K562 (cell line): ENCODE data around the gene GPRIN1.

ENCODE experiments used
- CTCF ChIP-seq, 3 experiments: IDR thresholded peaks in 2 of 3; conservative IDR thresholded peaks in 1 of 3; 2 replicates each; pipeline ENCODE4 v1.5.1; 2011 to 2012; ENCODE audit warnings: low read length in 3 of 3, mild to moderate bottlenecking in 3 of 3, control low read depth in 2 of 3, improper control_type of control experiment in 1 of 3, inconsistent platforms in 1 of 3, low read depth in 1 of 3, mixed read lengths in 1 of 3, moderate library complexity in 1 of 3; ENCODE audit not compliant: insufficient read depth in 2 of 3
- GATAD2A ChIP-seq: fragments of 450-650 bp; IDR thresholded peaks from 2 replicates; pipeline ENCODE4 v1.6.1; 2017
- NR3C1 ChIP-seq: sonication (generic); formaldehyde crosslinking; IDR thresholded peaks from 2 replicates; pipeline ENCODE4 v1.8.1; 2022; ENCODE audit warnings: missing genetic modification reagents
- PHF21A ChIP-seq: fragments of 450-650 bp; IDR thresholded peaks from 2 replicates; pipeline ENCODE4 v1.6.1; 2017; ENCODE audit warnings: low read depth, borderline replicate concordance
- POLR2A ChIP-seq: fragments of 450-650 bp; conservative IDR thresholded peaks from 2 replicates; pipeline ENCODE4 v1.6.1; 2016
- REST ChIP-seq, 2 experiments: fragments of 450-650 bp; formaldehyde crosslinking in 1 of 2; IDR thresholded peaks; 2 replicates each; pipeline versions ENCODE4 v1.4.0 to v1.6.1; 2014 to 2020; ENCODE audit warnings: mild to moderate bottlenecking in 2 of 2, borderline replicate concordance in 1 of 2, low read depth in 1 of 2
- TOE1 ChIP-seq, 2 experiments: fragments of 450-650 bp in 1 of 2; sonication (generic) in 1 of 2; formaldehyde crosslinking in 1 of 2; IDR thresholded peaks; 2 replicates each; pipeline versions ENCODE4 v1.7.1 to v1.8.0; 2016 to 2022; ENCODE audit warnings: borderline replicate concordance in 2 of 2, mild to moderate bottlenecking in 2 of 2, antibody characterized with exemption in 1 of 2, inconsistent platforms in 1 of 2, low read depth in 1 of 2, missing genetic modification reagents in 1 of 2, moderate library complexity in 1 of 2
- ZBTB11 ChIP-seq, 3 experiments: fragments of 200-800 bp in 1 of 3; fragments of 250-450 bp in 1 of 3; fragments of 450-650 bp in 1 of 3; sonication (Bioruptor Pico) in 1 of 3; sonication (Bioruptor generic) in 1 of 3; formaldehyde crosslinking in 1 of 3; IDR thresholded peaks; 2 replicates each; pipeline versions ENCODE4 v1.6.1 to v1.8.0; 2016 to 2022; ENCODE audit warnings: mild to moderate bottlenecking in 2 of 3, missing genetic modification characterization in 2 of 3, missing compliant biosample characterization in 1 of 3, moderate library complexity in 1 of 3
- ZKSCAN1 ChIP-seq: fragments of 150-350 bp; IDR thresholded peaks from 2 replicates; pipeline ENCODE4 v1.6.1; 2016; ENCODE audit warnings: low read depth, low read length

GRCh38 chr5:176550275-176550831, 59.6 kb downstream of the GPRIN1 start:
- TF ChIP-seq CTCF (IDR thresholded peaks at IDR 0.05 in 2 of 3, conservative IDR thresholded peaks at IDR 0.05 in 1 of 3; ENCODE audit: insufficient read depth in 2 of 3, low read depth in 1 of 3, low read length in 3 of 3) = no peak
- TF ChIP-seq TOE1 (IDR thresholded peaks at IDR 0.05; ENCODE audit: borderline replicate concordance) = no peak
- TF ChIP-seq TOE1 (CRISPR knock-in tag; IDR thresholded peaks at IDR 0.05; ENCODE audit: borderline replicate concordance, low read depth) = no peak
- TF ChIP-seq NR3C1 (CRISPR knock-in tag) = no peak
- TF ChIP-seq POLR2A = no peak
- TF ChIP-seq REST (IDR thresholded peaks at IDR 0.05; ENCODE audit: borderline replicate concordance) = no peak
- no peak for TF ChIP-seq REST (CRISPR knock-in tag; IDR thresholded peaks at IDR 0.05; ENCODE audit: low read depth)
- TF ChIP-seq GATAD2A = no peak
- TF ChIP-seq PHF21A = no peak
- TF ChIP-seq ZKSCAN1 = no peak
- no peak for TF ChIP-seq ZBTB11 (CRISPR knock-in tag; IDR thresholded peaks at IDR 0.05)
